Astrocyte of the spinal cord (primary cell): Measurements from ENCODE around the gene ANP32B.
"Not testable (repeated sequence)": the region's sequence is repeated elsewhere in the genome, so short reads cannot be mapped to it uniquely, and the experiment has no call there.

Source experiments
- DNase-seq: peaks from one replicate; pipeline ENCODE4 v3.0.0; 2011; ENCODE audit warnings: low read depth, low spot score
- H3K4me3 ChIP-seq: 2 replicates; pipeline ENCODE4 v1.5.1; 2011; ENCODE audit warnings: low read depth, mild to moderate bottlenecking, low read length, moderate library complexity
- in situ Hi-C: cut with HindIII; loops from 2 replicates; pipeline ENCODE4 v1.10.0; 2017; ENCODE audit warnings: low sequenced_read_pairs
- TF ChIP-seq, protein P1 (sequence below): IDR thresholded peaks from 2 replicates; pipeline ENCODE4 v1.5.1; 2012; ENCODE audit warnings: low read depth, mild to moderate bottlenecking, low read length, inconsistent platforms

ANP32B gene

DNA sequence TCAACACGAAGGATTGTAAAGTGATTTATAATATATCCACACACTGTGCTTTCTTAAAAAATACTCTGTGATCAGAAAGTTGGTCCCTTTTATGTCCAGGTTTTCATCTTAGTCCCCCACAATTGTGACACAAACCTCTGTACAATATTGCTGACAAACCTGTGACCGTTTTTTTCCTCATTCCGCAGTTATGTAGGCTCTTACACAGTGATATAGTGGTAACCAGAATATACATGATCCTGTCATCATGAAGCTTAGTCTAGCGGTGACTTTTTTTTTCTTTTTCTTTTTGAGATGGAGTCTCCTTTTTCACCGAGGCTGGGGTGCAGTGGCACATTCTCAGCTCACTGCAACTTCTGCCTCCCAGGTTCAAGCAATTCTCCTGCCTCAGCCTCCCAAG, 8.7 kb downstream of the ANP32B start:
- no peak overlapping the region for H3K4me3 ChIP-seq
- TF ChIP-seq, protein P1, sequence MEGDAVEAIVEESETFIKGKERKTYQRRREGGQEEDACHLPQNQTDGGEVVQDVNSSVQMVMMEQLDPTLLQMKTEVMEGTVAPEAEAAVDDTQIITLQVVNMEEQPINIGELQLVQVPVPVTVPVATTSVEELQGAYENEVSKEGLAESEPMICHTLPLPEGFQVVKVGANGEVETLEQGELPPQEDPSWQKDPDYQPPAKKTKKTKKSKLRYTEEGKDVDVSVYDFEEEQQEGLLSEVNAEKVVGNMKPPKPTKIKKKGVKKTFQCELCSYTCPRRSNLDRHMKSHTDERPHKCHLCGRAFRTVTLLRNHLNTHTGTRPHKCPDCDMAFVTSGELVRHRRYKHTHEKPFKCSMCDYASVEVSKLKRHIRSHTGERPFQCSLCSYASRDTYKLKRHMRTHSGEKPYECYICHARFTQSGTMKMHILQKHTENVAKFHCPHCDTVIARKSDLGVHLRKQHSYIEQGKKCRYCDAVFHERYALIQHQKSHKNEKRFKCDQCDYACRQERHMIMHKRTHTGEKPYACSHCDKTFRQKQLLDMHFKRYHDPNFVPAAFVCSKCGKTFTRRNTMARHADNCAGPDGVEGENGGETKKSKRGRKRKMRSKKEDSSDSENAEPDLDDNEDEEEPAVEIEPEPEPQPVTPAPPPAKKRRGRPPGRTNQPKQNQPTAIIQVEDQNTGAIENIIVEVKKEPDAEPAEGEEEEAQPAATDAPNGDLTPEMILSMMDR = no peak
- in situ Hi-C loops = no loop called here
- DNase-seq = no peak

DNA sequence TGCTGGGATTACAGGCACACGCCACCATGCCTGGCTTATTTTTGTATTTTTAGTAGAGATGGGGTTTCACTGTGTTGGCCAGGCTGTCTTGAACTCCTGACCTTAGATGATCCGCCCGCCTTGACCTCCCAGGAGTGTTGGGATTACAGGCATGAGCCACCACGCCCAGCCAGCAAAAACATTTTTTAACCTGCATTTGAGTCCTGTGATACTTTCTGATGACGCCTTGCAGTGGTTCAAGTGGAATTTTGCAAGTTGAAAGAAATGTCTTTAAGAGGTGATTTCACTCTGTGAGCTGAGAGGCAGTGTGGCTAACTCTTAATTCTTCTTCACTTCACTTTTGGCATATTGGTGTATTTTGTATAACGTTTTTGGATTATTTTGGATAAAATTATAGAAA, 9.1 kb downstream of the ANP32B start:
- in situ Hi-C loops = no loop called here
- no peak overlapping the region for H3K4me3 ChIP-seq
- TF ChIP-seq, protein P1 = no peak
- no peak for DNase-seq

DNA sequence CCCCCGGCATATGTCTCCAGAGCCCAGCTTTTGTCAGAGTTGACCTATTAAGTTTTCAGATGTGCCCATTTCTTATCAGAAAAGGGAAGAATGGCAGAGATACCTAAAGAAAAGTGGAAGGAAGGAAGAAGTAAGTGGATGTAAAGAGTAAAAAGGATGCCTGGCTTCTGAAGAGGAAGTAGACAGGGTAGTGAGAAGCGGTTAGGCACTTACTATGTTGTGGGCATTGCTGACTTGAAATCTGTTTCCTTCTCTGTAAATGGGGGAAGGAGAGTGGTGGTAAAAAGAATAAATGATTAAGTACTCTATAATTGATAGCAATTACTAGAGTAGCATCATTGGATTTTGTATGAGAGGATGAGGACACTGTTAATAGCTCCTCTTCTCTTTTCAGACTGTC, 9.9 kb downstream of the ANP32B start:
- in situ Hi-C loops = no loop called here
- no peak for DNase-seq
- no peak overlapping the region for H3K4me3 ChIP-seq
- TF ChIP-seq, protein P1 = no peak

DNA sequence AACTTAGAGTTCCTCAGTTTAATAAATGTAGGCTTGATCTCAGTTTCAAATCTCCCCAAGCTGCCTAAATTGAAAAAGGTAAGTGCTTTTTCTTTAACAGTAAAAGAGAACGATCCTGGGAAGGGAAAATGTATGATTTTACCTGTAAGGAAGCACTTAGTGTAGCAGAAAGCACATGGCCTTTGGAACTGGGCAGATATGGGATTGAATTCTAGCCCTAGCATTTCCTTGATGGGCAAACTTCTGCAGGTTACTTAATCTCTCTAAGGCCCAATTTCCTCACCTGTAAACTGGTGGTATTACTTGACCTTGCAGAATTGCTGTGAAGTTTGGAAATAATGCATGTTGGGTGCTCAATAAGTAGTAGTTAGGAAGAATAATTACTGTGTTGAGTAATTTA, 11.6 kb downstream of the ANP32B start:
- TF ChIP-seq, protein P1 = no peak
- no peak overlapping the region for H3K4me3 ChIP-seq
- no peak for DNase-seq
- in situ Hi-C loops = no loop called here

DNA sequence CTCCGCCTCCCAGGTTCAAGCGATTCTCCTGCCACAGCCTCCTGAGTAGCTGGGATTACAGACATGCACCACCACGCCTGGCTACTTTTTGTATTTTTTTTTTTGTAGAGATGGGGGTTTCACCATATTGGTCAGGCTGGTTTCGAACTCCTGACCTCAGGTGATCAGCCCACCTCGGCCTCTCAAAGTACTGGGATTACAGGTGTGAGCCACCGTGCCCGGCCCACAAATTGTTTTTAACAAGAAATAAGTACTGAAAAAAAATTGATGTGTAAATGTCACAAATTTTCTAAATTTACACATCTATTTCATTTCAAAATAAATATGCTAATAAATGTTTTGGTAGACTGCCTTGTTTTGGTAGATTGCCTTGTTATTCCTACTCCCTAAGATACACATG, 13.5 kb downstream of the ANP32B start:
- in situ Hi-C loops, H3K4me3 ChIP-seq, DNase-seq: not testable (repeated sequence)

DNA sequence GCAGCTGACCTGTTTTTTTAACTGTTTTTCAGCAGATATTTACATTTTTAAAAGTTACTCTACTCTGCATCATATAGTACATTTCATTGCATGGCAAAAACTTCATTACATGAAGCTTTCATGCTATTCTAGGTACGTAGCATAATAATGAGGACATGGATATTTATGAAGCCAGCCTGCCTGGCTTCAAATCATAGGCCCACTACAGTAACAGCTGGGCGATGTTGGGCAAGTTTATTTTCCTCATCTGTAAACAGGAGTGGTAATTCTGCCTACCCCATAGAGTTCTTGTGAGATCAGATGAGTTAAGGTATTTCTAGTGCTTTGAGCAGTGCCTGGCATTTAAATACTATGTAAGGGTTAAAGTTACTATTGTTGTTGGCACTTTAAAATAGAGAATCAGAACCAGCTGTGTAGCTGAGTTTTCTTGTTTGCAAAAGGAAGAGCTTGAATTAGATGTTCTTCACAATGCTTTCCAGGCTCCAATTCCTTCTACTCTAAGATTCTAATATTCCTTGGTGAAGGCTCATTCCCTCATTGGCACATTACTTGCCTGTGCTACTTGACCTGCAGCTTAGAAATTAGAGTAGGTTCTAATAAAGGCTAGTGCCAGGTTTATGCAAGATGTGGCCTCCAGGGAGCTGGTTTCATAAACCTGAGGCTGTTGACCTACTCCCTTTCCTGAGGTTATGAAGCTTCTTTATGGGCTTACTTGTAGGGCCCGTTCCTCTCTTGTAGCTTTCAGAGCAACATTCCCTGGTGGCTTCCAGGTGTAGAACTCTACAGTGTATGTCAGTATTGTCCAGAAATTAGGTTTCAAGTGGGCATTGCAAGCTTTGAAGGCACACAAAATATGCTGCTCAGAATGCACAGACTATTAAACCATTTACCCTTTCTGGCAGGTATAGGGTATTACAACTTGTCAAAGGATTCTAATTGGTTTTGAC, 14.5 kb downstream of the ANP32B start:
- no peak overlapping the region for H3K4me3 ChIP-seq
- no peak for DNase-seq
- in situ Hi-C loops = no loop called here
- TF ChIP-seq, protein P1 = no peak

DNA sequence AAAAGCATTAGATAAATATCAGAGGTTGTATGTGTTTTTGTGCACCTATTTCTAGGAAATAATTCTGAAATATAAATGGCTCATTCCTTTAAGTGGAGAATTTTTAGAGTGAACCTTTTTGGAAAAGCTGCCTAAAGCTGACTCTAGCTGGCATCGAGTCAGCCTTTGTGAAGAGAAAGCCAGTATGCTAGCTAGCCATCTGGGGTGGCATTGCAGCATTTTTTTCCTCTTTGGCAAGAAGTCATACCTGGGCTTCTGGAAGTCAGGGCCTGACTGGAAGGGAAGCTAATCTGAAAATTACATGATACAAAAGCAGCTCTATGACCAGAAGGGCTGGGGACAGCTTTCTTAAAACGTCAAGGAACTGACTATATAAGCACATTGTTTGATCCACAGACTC, 19.7 kb downstream of the ANP32B start:
- in situ Hi-C loops = no loop called here
- TF ChIP-seq, protein P1 = no peak
- H3K4me3 ChIP-seq = no peak overlapping the region
- no peak for DNase-seq
